Measurements from ENCODE around the gene RETNLB.

GRCh38 chr3:108780235-108780634 lies 23.0 kb upstream of the RETNLB start:
- no peak for TF ChIP-seq EZH2phosphoT487 (IDR thresholded peaks at IDR 0.05; ENCODE audit: insufficient read depth, low read depth)
- no peak for TF ChIP-seq EZH2 (IDR thresholded peaks at IDR 0.05; ENCODE audit: insufficient read depth, poor library complexity, severe bottlenecking)
